K562 (cell line): ENCODE results near the gene LXN. TPM values are rescaled to one million over a fixed set of nuclear protein-coding genes. Genes with fewer than 3 reads are reported as not detected.
A peak's percentile ranks its signal among the peaks of the same experiment; 100 is the strongest.

ENCODE experiments used
- E2F3 ChIP-seq: fragments of 250-450 bp; sonication (Bioruptor Pico); IDR thresholded peaks from 2 replicates; pipeline ENCODE4 v1.4.0; 2020; ENCODE audit warnings: mild to moderate bottlenecking
- EZH2 ChIP-seq: IDR thresholded peaks from 2 replicates; pipeline ENCODE4 v1.6.1; 2012; ENCODE audit warnings: low read depth, mild to moderate bottlenecking, inconsistent platforms, low read length, borderline replicate concordance
- GTF2A2 ChIP-seq: IDR thresholded peaks from 2 replicates; pipeline ENCODE4 v1.6.1; 2016; ENCODE audit warnings: mild to moderate bottlenecking, missing genetic modification characterization, missing compliant biosample characterization
- KDM5B ChIP-seq: fragments of 200-600 bp; sonication (generic); IDR thresholded peaks from 2 replicates; pipeline ENCODE4 v1.6.1; 2012; ENCODE audit warnings: low read depth, mild to moderate bottlenecking, moderate library complexity, low read length, control low read depth, inconsistent platforms; ENCODE audit not compliant: insufficient replicate concordance
- NFE2L1 ChIP-seq: fragments of 450-650 bp; IDR thresholded peaks from 2 replicates; pipeline ENCODE4 v1.6.1; 2016; ENCODE audit warnings: missing genetic modification characterization, low read depth, mild to moderate bottlenecking, missing compliant biosample characterization, moderate library complexity, borderline replicate concordance
- RBM15 ChIP-seq: fragments of 200-400 bp; formaldehyde crosslinking; IDR thresholded peaks from 2 replicates; pipeline ENCODE4 v1.6.1; 2018; ENCODE audit warnings: mild to moderate bottlenecking, low read length, moderate library complexity; ENCODE audit not compliant: insufficient read depth
- RCOR1 ChIP-seq, 2 experiments: IDR thresholded peaks; 2 replicates each; pipeline ENCODE4 v1.6.1; 2012; ENCODE audit warnings: low read depth in 2 of 2, low read length in 2 of 2, borderline replicate concordance in 1 of 2, improper control_type of control experiment in 1 of 2
- ZNF143 ChIP-seq: sonication (generic); formaldehyde crosslinking; IDR thresholded peaks from 2 replicates; pipeline ENCODE4 v1.9.0; 2022; ENCODE audit warnings: mild to moderate bottlenecking, missing genetic modification reagents
- ZNF175 ChIP-seq: fragments of 200-800 bp; sonication (Bioruptor generic); IDR thresholded peaks from 2 replicates; pipeline ENCODE4 v1.6.1; 2016; ENCODE audit warnings: low read depth, mild to moderate bottlenecking, missing genetic modification characterization, missing compliant biosample characterization
- ZNF316 ChIP-seq: fragments of 450-650 bp; IDR thresholded peaks from 2 replicates; pipeline ENCODE4 v1.6.1; 2016
- ZNF408 ChIP-seq: fragments of 250-450 bp; sonication (Bioruptor Pico); IDR thresholded peaks from 2 replicates; pipeline ENCODE4 v1.4.0; 2020; ENCODE audit warnings: low read depth, mild to moderate bottlenecking, moderate library complexity
- ZSCAN32 ChIP-seq: fragments of 450-650 bp; formaldehyde crosslinking; IDR thresholded peaks from 2 replicates; pipeline ENCODE4 v1.4.0; 2020; ENCODE audit warnings: mild to moderate bottlenecking, moderate library complexity
- polyA plus RNA-seq, 8 experiments: library from polyadenylated mRNA; depleted of rRNA in 4 of 8; stranded (reverse) in 5 of 8; unstranded in 3 of 8; fragments of >200 nt; fragmentation: Nextera tagmentation in 2 of 8; fragmentation: Illumina TruSeq in 1 of 8; extraction: Ambion mirVana in 2 of 8; extraction: Trizol in 1 of 8; gene quantifications; 2 replicates each; pipeline versions ENCODE4 v1.2.1 to v1.2.3, GENCODE V29; 2011 to 2014; ENCODE audit warnings: inconsistent platforms in 1 of 8, missing spikeins in 1 of 8
- total RNA-seq, 7 experiments: library from RNA; depleted of rRNA in 6 of 7; stranded (reverse); fragments of >200 nt in 6 of 7; fragmentation: Illumina TruSeq in 2 of 7; extraction: Trizol in 2 of 7; gene quantifications; 2 replicates each; pipeline versions ENCODE4 v1.2.1 to v1.2.3, GENCODE V29; 2011 to 2021; ENCODE audit warnings: low replicate concordance in 1 of 7
- TF ChIP-seq, protein P1 (sequence below), 3 experiments: IDR thresholded peaks in 2 of 3; conservative IDR thresholded peaks in 1 of 3; 2 replicates each; pipeline ENCODE4 v1.5.1; 2011 to 2012; ENCODE audit warnings: low read length in 3 of 3, mild to moderate bottlenecking in 3 of 3, control low read depth in 2 of 3, improper control_type of control experiment in 1 of 3, inconsistent platforms in 1 of 3, low read depth in 1 of 3, mixed read lengths in 1 of 3, moderate library complexity in 1 of 3; ENCODE audit not compliant: insufficient read depth in 2 of 3
- TF ChIP-seq, protein P2 (sequence below), 2 experiments: fragments of 450-650 bp in 1 of 2; sonication (generic) in 1 of 2; formaldehyde crosslinking; conservative IDR thresholded peaks; 2 replicates each; pipeline versions ENCODE4 v1.4.0 to v1.8.1; 2020 to 2022; ENCODE audit warnings: mild to moderate bottlenecking in 1 of 2, missing genetic modification reagents in 1 of 2
- TF ChIP-seq, protein P3 (sequence below): sonication (generic); IDR thresholded peaks from 2 replicates; pipeline ENCODE4 v1.6.1; 2016
- TF ChIP-seq, protein P4 (sequence below): sonication (generic); formaldehyde crosslinking; IDR thresholded peaks from 2 replicates; pipeline ENCODE4 v1.8.0; 2022; ENCODE audit warnings: missing genetic modification reagents, mild to moderate bottlenecking, borderline replicate concordance
- TF ChIP-seq, protein P5 (sequence below): fragments of 450-650 bp; conservative IDR thresholded peaks from 2 replicates; pipeline ENCODE4 v1.6.1; 2016; ENCODE audit warnings: missing genetic modification characterization, low read depth, mild to moderate bottlenecking, control low read depth, missing compliant biosample characterization
- TF ChIP-seq, protein P6 (sequence below): fragments of 250-450 bp; sonication (Bioruptor Pico); IDR thresholded peaks from 2 replicates; pipeline ENCODE4 v1.5.0; 2021; ENCODE audit warnings: mild to moderate bottlenecking, borderline replicate concordance

The LXN gene
- total and polyA plus RNA-seq, 9 of the 15 experiments (the other 6 are each of a cell fraction or from before 2014, with no cell fraction given) = 0.08 to 0.13 TPM; not detected in 7

DNA sequence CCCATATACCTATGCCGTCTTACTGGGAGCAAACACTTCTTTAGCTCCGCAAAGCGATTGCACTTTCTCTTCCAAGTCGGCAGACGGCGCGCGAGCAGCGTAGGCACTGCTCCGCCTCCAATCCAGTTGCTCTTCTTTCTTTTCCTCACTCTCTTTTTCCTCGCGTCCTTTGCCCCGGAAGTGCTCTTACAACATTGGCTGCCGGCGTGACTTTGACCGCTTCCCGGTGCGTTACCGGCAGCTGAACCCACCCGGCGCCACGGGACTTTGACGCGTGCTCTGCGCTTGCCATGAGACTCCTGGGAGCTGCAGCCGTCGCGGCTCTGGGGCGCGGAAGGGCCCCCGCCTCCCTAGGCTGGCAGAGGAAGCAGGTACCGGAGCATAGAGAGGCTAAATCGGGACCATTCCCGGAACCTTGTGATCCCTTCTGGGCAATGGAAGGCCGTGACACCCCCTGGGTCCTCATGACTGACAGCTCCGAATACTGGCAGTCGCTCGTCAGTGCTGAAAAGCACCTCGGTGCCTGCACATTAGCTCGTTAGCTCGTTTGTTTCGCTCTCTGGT is 28.0 kb downstream of the LXN start, which contains the start of gene GFM1 (continued):
- TF ChIP-seq, protein P1, sequence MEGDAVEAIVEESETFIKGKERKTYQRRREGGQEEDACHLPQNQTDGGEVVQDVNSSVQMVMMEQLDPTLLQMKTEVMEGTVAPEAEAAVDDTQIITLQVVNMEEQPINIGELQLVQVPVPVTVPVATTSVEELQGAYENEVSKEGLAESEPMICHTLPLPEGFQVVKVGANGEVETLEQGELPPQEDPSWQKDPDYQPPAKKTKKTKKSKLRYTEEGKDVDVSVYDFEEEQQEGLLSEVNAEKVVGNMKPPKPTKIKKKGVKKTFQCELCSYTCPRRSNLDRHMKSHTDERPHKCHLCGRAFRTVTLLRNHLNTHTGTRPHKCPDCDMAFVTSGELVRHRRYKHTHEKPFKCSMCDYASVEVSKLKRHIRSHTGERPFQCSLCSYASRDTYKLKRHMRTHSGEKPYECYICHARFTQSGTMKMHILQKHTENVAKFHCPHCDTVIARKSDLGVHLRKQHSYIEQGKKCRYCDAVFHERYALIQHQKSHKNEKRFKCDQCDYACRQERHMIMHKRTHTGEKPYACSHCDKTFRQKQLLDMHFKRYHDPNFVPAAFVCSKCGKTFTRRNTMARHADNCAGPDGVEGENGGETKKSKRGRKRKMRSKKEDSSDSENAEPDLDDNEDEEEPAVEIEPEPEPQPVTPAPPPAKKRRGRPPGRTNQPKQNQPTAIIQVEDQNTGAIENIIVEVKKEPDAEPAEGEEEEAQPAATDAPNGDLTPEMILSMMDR (IDR thresholded peaks at IDR 0.05 in 2 of 3, conservative IDR thresholded peaks at IDR 0.05 in 1 of 3; ENCODE audit: insufficient read depth in 2 of 3, low read depth in 1 of 3, low read length in 3 of 3) = peak; percentile 88 to 98 (median 94)
- TF ChIP-seq ZNF143 (CRISPR knock-in tag) (no peak), RBM15 (no peak), ZSCAN32 (CRISPR knock-in tag) (no peak), ZNF316 (no peak), ZNF175 (CRISPR knock-in tag) (no peak), ZNF408 (no peak), RCOR1 (IDR thresholded peaks at IDR 0.05; ENCODE audit: borderline replicate concordance in 1 of 2, low read depth in 2 of 2, low read length in 2 of 2) (0 out of 4 replicates have a peak, but pooled peaks of 1 of the 2 experiments have one; percentile 52), GTF2A2 (tag) (no peak), E2F3 (CRISPR knock-in tag) (no peak), EZH2 (no peak), NFE2L1 (tag) (no peak), KDM5B (peak; percentile 66)
- TF ChIP-seq, protein P2, sequence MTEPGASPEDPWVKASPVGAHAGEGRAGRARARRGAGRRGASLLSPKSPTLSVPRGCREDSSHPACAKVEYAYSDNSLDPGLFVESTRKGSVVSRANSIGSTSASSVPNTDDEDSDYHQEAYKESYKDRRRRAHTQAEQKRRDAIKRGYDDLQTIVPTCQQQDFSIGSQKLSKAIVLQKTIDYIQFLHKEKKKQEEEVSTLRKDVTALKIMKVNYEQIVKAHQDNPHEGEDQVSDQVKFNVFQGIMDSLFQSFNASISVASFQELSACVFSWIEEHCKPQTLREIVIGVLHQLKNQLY (CRISPR knock-in tag; conservative IDR thresholded peaks at IDR 0.05) = no peak
- TF ChIP-seq, protein P3, sequence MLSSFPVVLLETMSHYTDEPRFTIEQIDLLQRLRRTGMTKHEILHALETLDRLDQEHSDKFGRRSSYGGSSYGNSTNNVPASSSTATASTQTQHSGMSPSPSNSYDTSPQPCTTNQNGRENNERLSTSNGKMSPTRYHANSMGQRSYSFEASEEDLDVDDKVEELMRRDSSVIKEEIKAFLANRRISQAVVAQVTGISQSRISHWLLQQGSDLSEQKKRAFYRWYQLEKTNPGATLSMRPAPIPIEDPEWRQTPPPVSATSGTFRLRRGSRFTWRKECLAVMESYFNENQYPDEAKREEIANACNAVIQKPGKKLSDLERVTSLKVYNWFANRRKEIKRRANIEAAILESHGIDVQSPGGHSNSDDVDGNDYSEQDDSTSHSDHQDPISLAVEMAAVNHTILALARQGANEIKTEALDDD = no peak
- TF ChIP-seq, protein P4, sequence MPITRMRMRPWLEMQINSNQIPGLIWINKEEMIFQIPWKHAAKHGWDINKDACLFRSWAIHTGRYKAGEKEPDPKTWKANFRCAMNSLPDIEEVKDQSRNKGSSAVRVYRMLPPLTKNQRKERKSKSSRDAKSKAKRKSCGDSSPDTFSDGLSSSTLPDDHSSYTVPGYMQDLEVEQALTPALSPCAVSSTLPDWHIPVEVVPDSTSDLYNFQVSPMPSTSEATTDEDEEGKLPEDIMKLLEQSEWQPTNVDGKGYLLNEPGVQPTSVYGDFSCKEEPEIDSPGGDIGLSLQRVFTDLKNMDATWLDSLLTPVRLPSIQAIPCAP (CRISPR knock-in tag) = no peak
- TF ChIP-seq, protein P5, sequence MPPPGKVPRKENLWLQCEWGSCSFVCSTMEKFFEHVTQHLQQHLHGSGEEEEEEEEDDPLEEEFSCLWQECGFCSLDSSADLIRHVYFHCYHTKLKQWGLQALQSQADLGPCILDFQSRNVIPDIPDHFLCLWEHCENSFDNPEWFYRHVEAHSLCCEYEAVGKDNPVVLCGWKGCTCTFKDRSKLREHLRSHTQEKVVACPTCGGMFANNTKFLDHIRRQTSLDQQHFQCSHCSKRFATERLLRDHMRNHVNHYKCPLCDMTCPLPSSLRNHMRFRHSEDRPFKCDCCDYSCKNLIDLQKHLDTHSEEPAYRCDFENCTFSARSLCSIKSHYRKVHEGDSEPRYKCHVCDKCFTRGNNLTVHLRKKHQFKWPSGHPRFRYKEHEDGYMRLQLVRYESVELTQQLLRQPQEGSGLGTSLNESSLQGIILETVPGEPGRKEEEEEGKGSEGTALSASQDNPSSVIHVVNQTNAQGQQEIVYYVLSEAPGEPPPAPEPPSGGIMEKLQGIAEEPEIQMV (tag) = no peak
- TF ChIP-seq, protein P6, sequence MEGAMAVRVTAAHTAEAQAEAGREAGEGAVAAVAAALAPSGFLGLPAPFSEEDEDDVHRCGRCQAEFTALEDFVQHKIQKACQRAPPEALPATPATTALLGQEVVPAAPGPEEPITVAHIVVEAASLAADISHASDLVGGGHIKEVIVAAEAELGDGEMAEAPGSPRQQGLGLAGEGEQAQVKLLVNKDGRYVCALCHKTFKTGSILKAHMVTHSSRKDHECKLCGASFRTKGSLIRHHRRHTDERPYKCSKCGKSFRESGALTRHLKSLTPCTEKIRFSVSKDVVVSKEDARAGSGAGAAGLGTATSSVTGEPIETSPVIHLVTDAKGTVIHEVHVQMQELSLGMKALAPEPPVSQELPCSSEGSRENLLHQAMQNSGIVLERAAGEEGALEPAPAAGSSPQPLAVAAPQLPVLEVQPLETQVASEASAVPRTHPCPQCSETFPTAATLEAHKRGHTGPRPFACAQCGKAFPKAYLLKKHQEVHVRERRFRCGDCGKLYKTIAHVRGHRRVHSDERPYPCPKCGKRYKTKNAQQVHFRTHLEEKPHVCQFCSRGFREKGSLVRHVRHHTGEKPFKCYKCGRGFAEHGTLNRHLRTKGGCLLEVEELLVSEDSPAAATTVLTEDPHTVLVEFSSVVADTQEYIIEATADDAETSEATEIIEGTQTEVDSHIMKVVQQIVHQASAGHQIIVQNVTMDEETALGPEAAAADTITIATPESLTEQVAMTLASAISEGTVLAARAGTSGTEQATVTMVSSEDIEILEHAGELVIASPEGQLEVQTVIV (CRISPR knock-in tag) = no peak
